K562 (cell line): ENCODE data around the gene ANKS1A. TPM values are rescaled to one million over a fixed set of nuclear protein-coding genes. Genes with fewer than 3 reads are reported as not detected.
A peak's percentile ranks its signal among the peaks of the same experiment; 100 is the strongest.

Experiments used
- ATAC-seq: fragments of 200-7000 bp; cut with Tn5 transposase; 3 replicates; pipeline ENCODE4 v1.9.1; 2020; ENCODE audit warnings: moderate library complexity
- BruUV-seq: library from RNA; stranded (reverse); fragments of 400-500 nt; replicated peaks from 2 replicates; lab custom pipeline; 2021; lab: Mats Ljungman, UMichigan
- CTCF ChIA-PET: fragments of 300-600 bp; formaldehyde crosslinking; extraction: SDS; loops from one replicate; lab custom pipeline; 2021; ENCODE audit warnings: low intra/inter-chr PET ratio; lab: Yijun Ruan, JAX
- POLR2A ChIA-PET: fragments of 300-600, 350-650 bp; sonication (Branson Sonifier 250); formaldehyde crosslinking; extraction: SDS; loops from one replicate; lab custom pipeline; 2021; ENCODE audit warnings: antibody characterized with exemption, inconsistent platforms; lab: Yijun Ruan, JAX
- DNase-seq, 4 experiments: peaks; one replicate each; pipeline versions ENCODE4 v3.0.0 to v3.0.0-alpha.2; 2011 to 2018; ENCODE audit warnings: low spot score in 3 of 4, mixed read lengths in 3 of 4; ENCODE audit errors: extremely low read depth in 1 of 4
- FAIRE-seq: peaks from 2 replicates; lab custom pipeline; 2011; peaks lifted over from hg19 to GRCh38; lab: Jason Lieb, UNC
- H2AFZ ChIP-seq: 2 replicates; pipeline ENCODE4 v1.6.0; 2011; ENCODE audit warnings: low read depth, low read length, control low read depth, inconsistent platforms
- H3K27ac ChIP-seq: fragments of 200-600 bp; 3 replicates; pipeline ENCODE4 v1.8.0; 2011; ENCODE audit warnings: low read depth, mild to moderate bottlenecking, control low read depth, inconsistent platforms, low read length, moderate library complexity, mixed read lengths; ENCODE audit errors: extremely low read depth
- H3K27me3 ChIP-seq, 2 experiments: fragments of 300-600 bp in 1 of 2; 2 replicates in 1 of 2; 3 replicates in 1 of 2; pipeline versions ENCODE4 v1.6.0 to v1.8.0; 2011; ENCODE audit warnings: inconsistent platforms in 2 of 2, low read length in 2 of 2, mild to moderate bottlenecking in 1 of 2, mixed read lengths in 1 of 2, moderate library complexity in 1 of 2; ENCODE audit not compliant: control insufficient read depth in 2 of 2, insufficient read depth in 2 of 2
- H3K36me3 ChIP-seq: fragments of 300-600 bp; 3 replicates; pipeline ENCODE4 v1.8.0; 2011; ENCODE audit warnings: mild to moderate bottlenecking, low read length, inconsistent platforms; ENCODE audit not compliant: control insufficient read depth, insufficient read depth
- H3K4me1 ChIP-seq, 2 experiments: fragments of 200-600 bp in 1 of 2; replicated peaks in 1 of 2; 2 replicates in 1 of 2; 3 replicates in 1 of 2; pipeline versions ENCODE4 v1.5.1 to v1.8.0; 2011; ENCODE audit warnings: inconsistent platforms in 2 of 2, low read length in 2 of 2, mild to moderate bottlenecking in 1 of 2, mixed read lengths in 1 of 2, moderate library complexity in 1 of 2; ENCODE audit not compliant: control insufficient read depth in 2 of 2, insufficient read depth in 2 of 2
- H3K4me2 ChIP-seq: 2 replicates; pipeline ENCODE4 v1.6.1; 2011; ENCODE audit warnings: low read length, control low read depth, inconsistent platforms, mixed read lengths; ENCODE audit not compliant: insufficient read depth
- H3K4me3 ChIP-seq: fragments of 200-600 bp; sonication (generic), shearing (Covaris generic); 2 replicates; pipeline ENCODE4 v1.5.1; 2016; ENCODE audit warnings: control low read depth, inconsistent platforms
- H3K79me2 ChIP-seq: fragments of 200-600 bp; 3 replicates; pipeline ENCODE4 v1.8.0; 2011; ENCODE audit warnings: low read length, inconsistent platforms; ENCODE audit not compliant: control insufficient read depth, insufficient read depth
- H3K9ac ChIP-seq, 2 experiments: 2 replicates each; pipeline versions ENCODE4 v1.6.0 to v1.6.1; 2011; ENCODE audit warnings: low read depth in 2 of 2, low read length in 2 of 2, control low read depth in 1 of 2, inconsistent platforms in 1 of 2, mild to moderate bottlenecking in 1 of 2, mixed read lengths in 1 of 2; ENCODE audit not compliant: insufficient read depth in 1 of 2
- H3K9me1 ChIP-seq: one replicate; pipeline ENCODE4 v1.6.0; 2011; ENCODE audit warnings: inconsistent platforms, mild to moderate bottlenecking, low read length, moderate library complexity; ENCODE audit not compliant: control insufficient read depth, insufficient read depth
- H3K9me3 ChIP-seq: replicated peaks from 2 replicates; pipeline ENCODE4 v1.5.1; 2011; ENCODE audit warnings: low read depth, low read length, inconsistent platforms; ENCODE audit not compliant: control insufficient read depth, insufficient read depth
- H4K20me1 ChIP-seq: replicated peaks from 2 replicates; pipeline ENCODE4 v1.6.1; 2011; ENCODE audit warnings: low read length, inconsistent platforms, mixed read lengths; ENCODE audit not compliant: control insufficient read depth, insufficient read depth
- KAT8 ChIP-seq: fragments of 450-650 bp; IDR thresholded peaks from 2 replicates; pipeline ENCODE4 v1.6.1; 2016; ENCODE audit warnings: low read depth, mild to moderate bottlenecking
- KDM2B ChIP-seq: fragments of 250-450 bp; sonication (Bioruptor Pico); IDR thresholded peaks from 2 replicates; pipeline ENCODE4 v1.8.0; 2021; ENCODE audit warnings: mild to moderate bottlenecking, moderate library complexity
- MEF2D ChIP-seq: conservative IDR thresholded peaks from 2 replicates; pipeline ENCODE4 v1.6.1; 2016; ENCODE audit warnings: low read depth, missing genetic modification characterization, missing compliant biosample characterization
- MTA2 ChIP-seq: fragments of 450-650 bp; IDR thresholded peaks from 2 replicates; pipeline ENCODE4 v1.6.1; 2016; ENCODE audit warnings: low read depth
- NFYB ChIP-seq: IDR thresholded peaks from 2 replicates; pipeline ENCODE4 v1.6.1; 2011; ENCODE audit warnings: mild to moderate bottlenecking, moderate library complexity; ENCODE audit not compliant: insufficient read length; ENCODE audit errors: extremely low read depth
- RAD21 ChIP-seq, 2 experiments: fragments of 250-450 bp in 1 of 2; fragments of 450-650 bp in 1 of 2; sonication (Bioruptor Pico) in 1 of 2; formaldehyde crosslinking in 1 of 2; IDR thresholded peaks in 1 of 2; conservative IDR thresholded peaks in 1 of 2; 2 replicates each; pipeline versions ENCODE4 v1.4.0 to v1.8.0; 2020 to 2022; ENCODE audit warnings: mild to moderate bottlenecking in 2 of 2, moderate library complexity in 1 of 2
- RNF2 ChIP-seq: sonication (generic); IDR thresholded peaks from 2 replicates; pipeline ENCODE4 v1.6.1; 2016
- SMAD2 ChIP-seq: fragments of 150-350 bp; IDR thresholded peaks from 2 replicates; pipeline ENCODE4 v1.6.1; 2014; ENCODE audit warnings: low read depth, mild to moderate bottlenecking, low read length
- YY1 ChIP-seq, 3 experiments: IDR thresholded peaks; 2 replicates each; pipeline ENCODE4 v1.6.1; 2011; ENCODE audit warnings: low read length in 2 of 3, mild to moderate bottlenecking in 2 of 3, moderate library complexity in 2 of 3, borderline replicate concordance in 1 of 3, control low read depth in 1 of 3, low read depth in 1 of 3; ENCODE audit not compliant: insufficient read depth in 3 of 3, insufficient replicate concordance in 2 of 3, control insufficient read depth in 1 of 3, insufficient read length in 1 of 3; ENCODE audit errors: extremely low read depth in 1 of 3
- ZBTB17 ChIP-seq: fragments of 450-650 bp; formaldehyde crosslinking; IDR thresholded peaks from 2 replicates; pipeline ENCODE4 v1.4.0; 2020; ENCODE audit warnings: mild to moderate bottlenecking
- ZBTB7A ChIP-seq: IDR thresholded peaks from 2 replicates; pipeline ENCODE4 v1.6.1; 2011; ENCODE audit warnings: low read depth, mild to moderate bottlenecking, low read length, moderate library complexity, borderline replicate concordance; ENCODE audit not compliant: control insufficient read depth
- ZNF408 ChIP-seq: fragments of 250-450 bp; sonication (Bioruptor Pico); IDR thresholded peaks from 2 replicates; pipeline ENCODE4 v1.4.0; 2020; ENCODE audit warnings: low read depth, mild to moderate bottlenecking, moderate library complexity
- ZNF445 ChIP-seq: fragments of 250-450 bp; sonication (Bioruptor Pico); IDR thresholded peaks from 2 replicates; pipeline ENCODE4 v1.4.0; 2020; ENCODE audit warnings: low read depth, mild to moderate bottlenecking, moderate library complexity
- ZNF707 ChIP-seq: fragments of 250-450 bp; sonication (Bioruptor Pico); conservative IDR thresholded peaks from 2 replicates; pipeline ENCODE4 v1.8.0; 2022; ENCODE audit warnings: inconsistent platforms, mild to moderate bottlenecking, moderate library complexity
- ZNF778 ChIP-seq: fragments of 450-650 bp; formaldehyde crosslinking; IDR thresholded peaks from 2 replicates; pipeline ENCODE4 v1.4.0; 2020; ENCODE audit warnings: mild to moderate bottlenecking, moderate library complexity
- WGBS: fragments of 100-300 bp; shearing (Covaris generic); methylation state at CpG from one replicate; pipeline ENCODE4 v1.1.6; 2016; ENCODE audit warnings: low coverage, mixed read lengths; ENCODE audit not compliant: insufficient coverage; ENCODE audit errors: missing lambda C conversion rate; 5-methylcytosine and 5-hydroxymethylcytosine counted together
- in situ Hi-C: fragments of 300-500 bp; cut with MboI; formaldehyde crosslinking; loops from 4 replicates; pipeline ENCODE4 v1.15.0; 2018; ENCODE audit warnings: inconsistent platforms, mixed read lengths
- intact Hi-C: fragments of 100-400 bp; cut with micrococcal nuclease; formaldehyde crosslinking; loops from 2 replicates; pipeline ENCODE4 v1.14.2; 2022
- polyA plus RNA-seq, 8 experiments: library from polyadenylated mRNA; depleted of rRNA in 4 of 8; stranded (reverse) in 5 of 8; unstranded in 3 of 8; fragments of >200 nt; fragmentation: Nextera tagmentation in 2 of 8; fragmentation: Illumina TruSeq in 1 of 8; extraction: Ambion mirVana in 2 of 8; extraction: Trizol in 1 of 8; gene quantifications; 2 replicates each; pipeline versions ENCODE4 v1.2.1 to v1.2.3, GENCODE V29; 2011 to 2014; ENCODE audit warnings: inconsistent platforms in 1 of 8, missing spikeins in 1 of 8
- total RNA-seq, 7 experiments: library from RNA; depleted of rRNA in 6 of 7; stranded (reverse); fragments of >200 nt in 6 of 7; fragmentation: Illumina TruSeq in 2 of 7; extraction: Trizol in 2 of 7; gene quantifications; 2 replicates each; pipeline versions ENCODE4 v1.2.1 to v1.2.3, GENCODE V29; 2011 to 2021; ENCODE audit warnings: low replicate concordance in 1 of 7
- TF ChIP-seq, protein P1 (sequence below): fragments of 250-450 bp; sonication (Bioruptor Pico); IDR thresholded peaks from 2 replicates; pipeline ENCODE4 v1.8.0; 2021; ENCODE audit warnings: moderate library complexity, mild to moderate bottlenecking, inconsistent platforms
- TF ChIP-seq, protein P2 (sequence below): fragments of 250-450 bp; sonication (Bioruptor Pico); IDR thresholded peaks from 2 replicates; pipeline ENCODE4 v1.4.0; 2020; ENCODE audit warnings: mild to moderate bottlenecking, moderate library complexity, borderline replicate concordance

Gene ANKS1A
- total and polyA plus RNA-seq, 9 of the 15 experiments (the other 6 are each of a cell fraction or from before 2014, with no cell fraction given), result 1.1 to 13.8 (median 5.3) TPM

DNA sequence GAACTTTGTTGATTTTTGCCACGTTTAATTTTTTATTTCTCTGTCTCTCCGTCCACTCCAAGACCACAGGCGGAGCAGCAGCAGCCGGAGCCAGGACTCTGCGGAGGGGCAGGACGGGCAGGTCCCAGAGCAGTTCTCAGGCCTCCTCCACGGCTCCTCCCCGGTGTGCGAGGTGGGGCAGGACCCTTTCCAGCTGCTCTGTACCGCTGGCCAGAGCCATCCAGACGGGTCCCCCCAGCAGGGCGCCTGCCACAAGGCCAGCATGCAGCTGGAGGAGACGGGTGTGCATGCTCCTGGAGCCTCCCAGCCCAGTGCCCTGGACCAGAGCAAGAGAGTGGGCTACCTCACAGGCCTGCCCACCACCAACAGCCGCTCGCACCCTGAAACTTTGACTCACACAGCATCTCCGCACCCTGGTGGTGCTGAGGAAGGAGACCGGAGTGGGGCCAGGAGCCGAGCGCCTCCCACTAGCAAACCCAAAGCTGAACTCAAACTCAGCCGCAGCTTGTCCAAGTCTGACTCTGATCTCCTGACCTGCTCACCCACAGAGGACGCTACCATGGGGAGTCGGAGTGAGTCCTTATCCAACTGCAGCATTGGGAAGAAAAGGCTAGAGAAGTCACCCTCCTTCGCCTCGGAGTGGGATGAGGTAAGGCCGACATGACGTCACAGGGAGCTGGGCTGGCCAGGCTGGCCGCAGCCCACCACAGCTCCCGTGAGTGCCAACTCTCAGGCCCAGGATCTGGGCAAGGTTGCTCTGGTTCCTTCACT lies 128.5 kb downstream of the ANKS1A start:
- no peaks in the 10 kb centered on the region for H3K9me1 ChIP-seq
- no peak overlapping the region for H3K27ac ChIP-seq
- intact Hi-C loops (no loop called here), in situ Hi-C loops (no loop called here)
- no peak for FAIRE-seq
- no peaks in the 10 kb centered on the region for H3K9me3 ChIP-seq
- no peak overlapping the region for H3K4me3 ChIP-seq
- peaks cover 0 to 7% of the 10 kb centered on the region in 2 experiments; a peak in 1 of 5 replicates for H3K4me1 ChIP-seq
- H3K36me3 ChIP-seq, result peaks cover 11% of the 10 kb centered on the region; the same call in 1 of the 3 replicates
- no peak for ATAC-seq
- H3K27me3 ChIP-seq, result no peaks in the 10 kb centered on the region
- no peak overlapping the region for H2AFZ ChIP-seq
- no peak for DNase-seq
- H4K20me1 ChIP-seq, result no peaks in the 10 kb centered on the region
- ChIA-PET CTCF (no interaction called here), POLR2A (no interaction called here)
- H3K79me2 ChIP-seq, result no peaks in the 10 kb centered on the region
- H3K4me2 ChIP-seq, result no peak overlapping the region
- WGBS, result 81% methylated on average over 27 of the region's 28 CpGs
- no TSS peak for BruUV-seq
- H3K9ac ChIP-seq, result peak overlapping the region in 1 of 2 experiments; percentile 8; a peak in 1 of 4 replicates
- TF ChIP-seq SMAD2, result no peak
- no peak for TF ChIP-seq MTA2
- no peak for TF ChIP-seq ZNF707
- TF ChIP-seq, protein P1, sequence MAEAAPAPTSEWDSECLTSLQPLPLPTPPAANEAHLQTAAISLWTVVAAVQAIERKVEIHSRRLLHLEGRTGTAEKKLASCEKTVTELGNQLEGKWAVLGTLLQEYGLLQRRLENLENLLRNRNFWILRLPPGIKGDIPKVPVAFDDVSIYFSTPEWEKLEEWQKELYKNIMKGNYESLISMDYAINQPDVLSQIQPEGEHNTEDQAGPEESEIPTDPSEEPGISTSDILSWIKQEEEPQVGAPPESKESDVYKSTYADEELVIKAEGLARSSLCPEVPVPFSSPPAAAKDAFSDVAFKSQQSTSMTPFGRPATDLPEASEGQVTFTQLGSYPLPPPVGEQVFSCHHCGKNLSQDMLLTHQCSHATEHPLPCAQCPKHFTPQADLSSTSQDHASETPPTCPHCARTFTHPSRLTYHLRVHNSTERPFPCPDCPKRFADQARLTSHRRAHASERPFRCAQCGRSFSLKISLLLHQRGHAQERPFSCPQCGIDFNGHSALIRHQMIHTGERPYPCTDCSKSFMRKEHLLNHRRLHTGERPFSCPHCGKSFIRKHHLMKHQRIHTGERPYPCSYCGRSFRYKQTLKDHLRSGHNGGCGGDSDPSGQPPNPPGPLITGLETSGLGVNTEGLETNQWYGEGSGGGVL (CRISPR knock-in tag), result no peak
- no peak for TF ChIP-seq RNF2
- no peak for TF ChIP-seq ZBTB7A
- TF ChIP-seq RAD21 (CRISPR knock-in tag; conservative IDR thresholded peaks at IDR 0.05 in 1 of 2, IDR thresholded peaks at IDR 0.05 in 1 of 2), result no peak
- no peak for TF ChIP-seq ZNF778
- TF ChIP-seq ZNF445 (CRISPR knock-in tag), result no peak
- no peak for TF ChIP-seq KAT8
- TF ChIP-seq KDM2B (CRISPR knock-in tag), result no peak
- no peak for TF ChIP-seq YY1 (IDR thresholded peaks at IDR 0.05; ENCODE audit: borderline replicate concordance in 1 of 3, control insufficient read depth in 1 of 3, extremely low read depth in 1 of 3, insufficient read depth in 3 of 3, insufficient read length in 1 of 3, insufficient replicate concordance in 2 of 3, low read depth in 1 of 3, low read length in 2 of 3)
- TF ChIP-seq ZBTB17 (CRISPR knock-in tag), result no peak
- TF ChIP-seq ZNF408 (CRISPR knock-in tag), result no peak
- no peak for TF ChIP-seq NFYB
- no peak for TF ChIP-seq MEF2D (tag)
- TF ChIP-seq, protein P2, sequence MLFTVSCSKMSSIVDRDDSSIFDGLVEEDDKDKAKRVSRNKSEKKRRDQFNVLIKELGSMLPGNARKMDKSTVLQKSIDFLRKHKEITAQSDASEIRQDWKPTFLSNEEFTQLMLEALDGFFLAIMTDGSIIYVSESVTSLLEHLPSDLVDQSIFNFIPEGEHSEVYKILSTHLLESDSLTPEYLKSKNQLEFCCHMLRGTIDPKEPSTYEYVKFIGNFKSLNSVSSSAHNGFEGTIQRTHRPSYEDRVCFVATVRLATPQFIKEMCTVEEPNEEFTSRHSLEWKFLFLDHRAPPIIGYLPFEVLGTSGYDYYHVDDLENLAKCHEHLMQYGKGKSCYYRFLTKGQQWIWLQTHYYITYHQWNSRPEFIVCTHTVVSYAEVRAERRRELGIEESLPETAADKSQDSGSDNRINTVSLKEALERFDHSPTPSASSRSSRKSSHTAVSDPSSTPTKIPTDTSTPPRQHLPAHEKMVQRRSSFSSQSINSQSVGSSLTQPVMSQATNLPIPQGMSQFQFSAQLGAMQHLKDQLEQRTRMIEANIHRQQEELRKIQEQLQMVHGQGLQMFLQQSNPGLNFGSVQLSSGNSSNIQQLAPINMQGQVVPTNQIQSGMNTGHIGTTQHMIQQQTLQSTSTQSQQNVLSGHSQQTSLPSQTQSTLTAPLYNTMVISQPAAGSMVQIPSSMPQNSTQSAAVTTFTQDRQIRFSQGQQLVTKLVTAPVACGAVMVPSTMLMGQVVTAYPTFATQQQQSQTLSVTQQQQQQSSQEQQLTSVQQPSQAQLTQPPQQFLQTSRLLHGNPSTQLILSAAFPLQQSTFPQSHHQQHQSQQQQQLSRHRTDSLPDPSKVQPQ (CRISPR knock-in tag), result no peak
